CD4-positive, alpha-beta T cell treated with Interferon gamma for 1 hour (primary cell): ENCODE data around the gene RILP.
"Not testable (repeated sequence)": the region's sequence is repeated elsewhere in the genome, so short reads cannot be mapped to it uniquely, and the experiment has no call there.

Experiments used
- DNase-seq: peaks from one replicate; pipeline ENCODE4 v3.0.0-alpha.2; 2020

RILP gene

GRCh38 chr17:1649844-1650501 lies at the start of gene RILP:
Gene RILP (minus strand): TSS chr17:1649866. CDS start chr17:1649804, 62 bp downstream.
- DNase-seq = no peak

- no peak for DNase-seq
Measured at GRCh38 chr17:1697681-1698080, 48.0 kb upstream of the RILP start.

- DNase-seq = no peak
Measured at GRCh38 chr17:1695365-1695764, 45.7 kb upstream of the RILP start.

- DNase-seq = no peak
Measured at GRCh38 chr17:1693339-1693738, 43.7 kb upstream of the RILP start.

- no peak for DNase-seq
Measured at GRCh38 chr17:1690544-1691221, 41.0 kb upstream of the RILP start.

- not testable (repeated sequence) for DNase-seq
Measured at GRCh38 chr17:1688405-1688804, 38.7 kb upstream of the RILP start.

- no peak for DNase-seq
Measured at GRCh38 chr17:1686086-1686485, 36.4 kb upstream of the RILP start.

GRCh38 chr17:1684378-1685189 lies 34.9 kb upstream of the RILP start, which contains the start of gene PRPF8:
Gene PRPF8 (minus strand): TSS chr17:1684867. CDS start chr17:1684571, 296 bp downstream.
- peak; percentile 98 for DNase-seq

GRCh38 chr17:1683459-1683858 lies 33.8 kb upstream of the RILP start:
- DNase-seq = no peak

- no peak for DNase-seq
Measured at GRCh38 chr17:1676401-1676800, 26.7 kb upstream of the RILP start.

- DNase-seq = no peak
Measured at GRCh38 chr17:1673041-1673785, 23.5 kb upstream of the RILP start.

GRCh38 chr17:1663934-1664333 lies 14.3 kb upstream of the RILP start:
- not testable (repeated sequence) for DNase-seq

- DNase-seq = no peak
Measured at GRCh38 chr17:1661045-1661444, 11.4 kb upstream of the RILP start.

GRCh38 chr17:1658100-1658499 lies 8.4 kb upstream of the RILP start:
- DNase-seq = no peak

- no peak for DNase-seq
Measured at GRCh38 chr17:1653735-1654134, 4.1 kb upstream of the RILP start.

- DNase-seq = not testable (repeated sequence)
Measured at GRCh38 chr17:1652794-1653193, 3.1 kb upstream of the RILP start.

- no peak for DNase-seq
Measured at GRCh38 chr17:1651559-1651844, 1.8 kb upstream of the RILP start.

GRCh38 chr17:1650731-1651558 lies 1.3 kb upstream of the RILP start:
- no peak for DNase-seq

- peak; percentile 95 for DNase-seq
Measured at GRCh38 chr17:1648963-1649843, 463 bp downstream of the RILP start.

- no peak for DNase-seq
Measured at GRCh38 chr17:1648173-1648962, 1.3 kb downstream of the RILP start.
